Natural killer cell (primary cell): ENCODE data around the gene RAI14. TPM values are rescaled to one million over a fixed set of nuclear protein-coding genes. Genes with fewer than 3 reads are reported as not detected.

Source experiments
- ATAC-seq, 3 donors: fragments of 150-1000 bp in 2 of 3; fragments of 200-7000 bp in 1 of 3; cut with Tn5 transposase; 1 replicate in 1 of 3; 2 replicates in 2 of 3; pipeline ENCODE4 v1.10.0; 2021; ENCODE audit warnings: mild to moderate bottlenecking in 2 of 3, moderate library complexity in 2 of 3
- DNase-seq, 2 donors: peaks; one replicate each; pipeline versions ENCODE4 v3.0.0 to v3.0.0-alpha.2; 2013 to 2021; ENCODE audit warnings: mixed read lengths in 1 of 2
- H3K27ac ChIP-seq: one replicate; pipeline ENCODE4 v1.5.1; 2013; ENCODE audit warnings: mild to moderate bottlenecking, low read length
- H3K27me3 ChIP-seq: one replicate; pipeline ENCODE4 v1.6.1; 2013; ENCODE audit warnings: low read length; ENCODE audit not compliant: control insufficient read depth, insufficient read depth
- H3K36me3 ChIP-seq: one replicate; pipeline ENCODE4 v1.6.1; 2013; ENCODE audit warnings: low read length; ENCODE audit not compliant: control insufficient read depth, insufficient read depth
- H3K4me1 ChIP-seq: one replicate; pipeline ENCODE4 v1.6.1; 2013; ENCODE audit warnings: low read length; ENCODE audit not compliant: control insufficient read depth, insufficient read depth
- H3K4me3 ChIP-seq: one replicate; pipeline ENCODE4 v1.5.1; 2013; ENCODE audit warnings: low read length
- H3K9me3 ChIP-seq: one replicate; pipeline ENCODE4 v1.6.1; 2013; ENCODE audit warnings: low read length; ENCODE audit not compliant: control insufficient read depth, insufficient read depth
- H3K27ac Mint-ChIP-seq, 2 donors: one replicate each; pipeline ENCODE4 v1.8.0; 2022; ENCODE audit warnings: mild to moderate bottlenecking in 2 of 2, mixed read lengths in 2 of 2, moderate library complexity in 1 of 2
- H3K27me3 Mint-ChIP-seq, 2 donors: one replicate each; pipeline ENCODE4 v1.8.0; 2022; ENCODE audit warnings: low read depth in 2 of 2, mixed read lengths in 2 of 2
- H3K36me3 Mint-ChIP-seq: one replicate; pipeline ENCODE4 v1.8.0; 2022; ENCODE audit warnings: mixed read lengths
- H3K4me1 Mint-ChIP-seq, 2 donors: one replicate each; pipeline ENCODE4 v1.8.0; 2022; ENCODE audit warnings: mixed read lengths in 2 of 2
- H3K4me3 Mint-ChIP-seq: one replicate; pipeline ENCODE4 v1.8.0; 2022; ENCODE audit warnings: mild to moderate bottlenecking, moderate library complexity, mixed read lengths
- H3K9me3 Mint-ChIP-seq, 2 donors: one replicate each; pipeline ENCODE4 v1.8.0; 2022; ENCODE audit warnings: mixed read lengths in 2 of 2
- WGBS: methylation state at CpG from one replicate; pipeline ENCODE4 v1.1.7; 2013; ENCODE audit warnings: missing lambda C conversion rate; ENCODE audit not compliant: insufficient coverage; 5-methylcytosine and 5-hydroxymethylcytosine counted together
- intact Hi-C: fragments of 100-400 bp; cut with micrococcal nuclease; formaldehyde crosslinking; loops from one replicate; pipeline ENCODE4 v1.14.2; 2022
- total RNA-seq, 4 donors: library from RNA; stranded (reverse); fragments of 120-200 nt in 1 of 4; gene quantifications; one replicate each; pipeline versions ENCODE4 v1.2.3 to v1.2.4, GENCODE V29; 2013 to 2022
- TF ChIP-seq, protein P1 (sequence below): fragments of 200-600 bp; IDR thresholded peaks from one replicate; pipeline ENCODE4 v1.8.0; 2022; ENCODE audit warnings: antibody characterized with exemption

Gene RAI14
- total RNA-seq, 3 donors from 2014 or later (not counting 1 experiment from before 2014, with no cell fraction given) = 0.40 to 2.9 (median 2.8) TPM

DNA sequence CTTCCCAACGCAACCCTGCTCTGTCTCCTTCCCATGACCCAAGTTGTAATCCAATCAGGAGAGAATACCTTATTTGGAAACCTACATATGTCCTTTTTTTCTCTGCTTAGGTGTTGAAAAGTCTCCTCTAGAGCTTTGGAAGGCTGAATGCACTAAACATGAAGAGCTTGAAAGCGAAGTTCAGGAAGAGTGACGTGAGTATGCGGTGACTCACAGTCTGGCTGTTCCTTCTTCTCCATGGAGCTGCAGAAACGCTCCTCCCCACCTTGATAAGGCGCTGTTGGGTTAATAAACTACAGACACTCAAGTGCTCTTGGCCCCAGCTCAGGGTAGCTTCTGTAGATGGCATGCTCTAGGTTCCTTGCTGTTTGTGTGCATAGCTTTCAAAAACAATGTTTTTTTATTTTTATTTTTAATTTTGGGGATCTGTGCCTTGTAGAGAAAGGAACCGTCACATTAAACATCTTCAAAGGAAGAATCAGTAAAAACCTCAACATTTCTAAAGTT lies 30.7 kb downstream of the RAI14 start:
- TF ChIP-seq, protein P1, sequence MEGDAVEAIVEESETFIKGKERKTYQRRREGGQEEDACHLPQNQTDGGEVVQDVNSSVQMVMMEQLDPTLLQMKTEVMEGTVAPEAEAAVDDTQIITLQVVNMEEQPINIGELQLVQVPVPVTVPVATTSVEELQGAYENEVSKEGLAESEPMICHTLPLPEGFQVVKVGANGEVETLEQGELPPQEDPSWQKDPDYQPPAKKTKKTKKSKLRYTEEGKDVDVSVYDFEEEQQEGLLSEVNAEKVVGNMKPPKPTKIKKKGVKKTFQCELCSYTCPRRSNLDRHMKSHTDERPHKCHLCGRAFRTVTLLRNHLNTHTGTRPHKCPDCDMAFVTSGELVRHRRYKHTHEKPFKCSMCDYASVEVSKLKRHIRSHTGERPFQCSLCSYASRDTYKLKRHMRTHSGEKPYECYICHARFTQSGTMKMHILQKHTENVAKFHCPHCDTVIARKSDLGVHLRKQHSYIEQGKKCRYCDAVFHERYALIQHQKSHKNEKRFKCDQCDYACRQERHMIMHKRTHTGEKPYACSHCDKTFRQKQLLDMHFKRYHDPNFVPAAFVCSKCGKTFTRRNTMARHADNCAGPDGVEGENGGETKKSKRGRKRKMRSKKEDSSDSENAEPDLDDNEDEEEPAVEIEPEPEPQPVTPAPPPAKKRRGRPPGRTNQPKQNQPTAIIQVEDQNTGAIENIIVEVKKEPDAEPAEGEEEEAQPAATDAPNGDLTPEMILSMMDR = no peak
- no peaks in the 10 kb centered on the region for H3K27me3 ChIP-seq
- H3K27ac Mint-ChIP-seq = no peak overlapping the region
- H3K36me3 ChIP-seq = no peaks in the 10 kb centered on the region
- H3K4me3 ChIP-seq = no peak overlapping the region
- WGBS = 57% methylated on average over 6 of the region's 7 CpGs
- H3K4me1 ChIP-seq = no peaks in the 10 kb centered on the region
- peaks cover 4 to 7% of the 10 kb centered on the region in 2 donors for H3K27me3 Mint-ChIP-seq
- no peaks in the 10 kb centered on the region for H3K9me3 Mint-ChIP-seq
- no peak overlapping the region for H3K27ac ChIP-seq
- H3K4me1 Mint-ChIP-seq = no peaks in the 10 kb centered on the region
- intact Hi-C loops = no loop called here
- no peaks in the 10 kb centered on the region for H3K9me3 ChIP-seq
- DNase-seq (no peak), ATAC-seq (no peak)
- no peak overlapping the region for H3K4me3 Mint-ChIP-seq
- no peaks in the 10 kb centered on the region for H3K36me3 Mint-ChIP-seq

DNA sequence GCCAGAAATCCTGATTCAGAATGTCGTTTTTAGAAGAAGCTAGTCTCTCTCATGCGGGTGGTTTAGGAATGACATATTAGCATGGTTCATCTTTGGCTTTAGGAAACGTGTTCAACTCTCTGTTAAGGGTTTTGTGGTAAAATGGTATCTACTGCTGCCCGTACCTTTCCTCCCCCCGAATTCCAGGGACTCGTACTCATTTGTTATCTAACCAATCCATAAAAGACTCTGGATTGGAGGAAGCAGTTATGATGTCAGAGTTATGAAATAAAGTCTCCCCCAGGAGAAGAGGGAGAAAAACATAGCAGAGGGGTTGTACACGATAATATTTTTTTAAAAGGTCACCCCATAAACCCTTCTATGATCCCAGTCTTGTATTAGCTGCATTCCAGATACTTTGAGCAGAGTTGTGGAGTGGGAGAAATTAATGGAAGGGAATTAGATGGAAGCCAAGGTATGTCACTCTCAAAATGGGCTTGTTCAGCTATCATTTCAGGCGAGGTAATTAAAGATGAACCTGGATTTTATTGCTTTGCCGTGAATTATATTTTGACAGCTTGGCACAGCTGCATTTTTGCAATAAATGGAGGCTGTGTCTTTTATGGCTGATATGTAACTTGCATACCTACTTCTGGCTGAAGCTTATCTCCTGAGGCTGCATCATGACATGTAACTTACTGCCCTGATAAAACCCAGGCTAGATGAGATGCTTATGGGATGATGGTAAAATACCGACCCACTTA lies 31.3 kb downstream of the RAI14 start:
- no peak for ATAC-seq
- Histone ChIP-seq H3K9me3 (no peaks in the 10 kb centered on the region), H3K27ac (no peak overlapping the region), H3K36me3 (no peaks in the 10 kb centered on the region), H3K27me3 (no peaks in the 10 kb centered on the region), H3K4me1 (no peaks in the 10 kb centered on the region), H3K4me3 (no peak overlapping the region)
- 71% methylated on average over 6 of the region's 10 CpGs for WGBS
- intact Hi-C loops = no loop called here
- Mint-ChIP-seq H3K27me3 (peaks cover 4 to 7% of the 10 kb centered on the region in 2 donors), H3K9me3 (no peaks in the 10 kb centered on the region), H3K27ac (no peak overlapping the region), H3K36me3 (no peaks in the 10 kb centered on the region), H3K4me1 (no peaks in the 10 kb centered on the region), H3K4me3 (no peak overlapping the region)
- TF ChIP-seq, protein P1 = no peak
- no peak for DNase-seq

DNA sequence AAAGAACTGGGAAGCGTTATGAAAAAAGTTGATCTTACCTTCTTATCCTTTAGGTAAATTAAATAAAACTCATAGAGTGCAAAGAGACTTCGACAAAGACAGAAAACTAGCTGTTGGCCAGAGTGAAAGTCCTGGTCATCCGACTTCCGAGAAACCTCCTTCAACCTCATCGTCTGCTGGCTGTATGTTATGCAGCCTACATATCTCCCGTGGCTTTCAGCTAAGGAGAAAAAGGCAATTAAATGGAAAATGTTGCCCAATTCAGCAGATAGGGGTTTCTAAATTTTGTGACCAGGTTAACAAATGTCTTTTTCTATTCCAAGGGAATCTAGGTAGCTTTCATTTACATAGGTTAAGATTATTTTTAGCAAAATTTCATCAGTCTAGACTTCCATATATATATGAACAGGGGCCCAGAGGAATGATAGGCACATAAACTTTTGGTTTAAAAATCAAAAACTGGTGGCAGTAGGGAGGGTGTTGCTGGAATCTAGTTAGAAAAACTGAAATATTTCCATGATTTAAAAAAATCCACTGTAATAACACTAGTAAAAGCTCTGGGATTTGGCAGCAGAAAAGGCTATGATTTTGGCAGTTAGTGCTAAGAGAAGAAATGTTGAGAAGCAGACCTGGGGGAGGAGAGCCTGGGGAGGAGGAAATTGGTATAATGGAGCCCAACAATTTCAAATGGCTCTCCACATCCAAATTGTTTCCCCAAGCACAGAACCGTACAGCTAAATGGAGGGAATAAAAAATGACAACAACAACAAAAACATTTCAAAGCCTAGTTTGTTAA lies 32.1 kb downstream of the RAI14 start:
- Histone ChIP-seq H3K4me3 (no peak overlapping the region), H3K27me3 (no peaks in the 10 kb centered on the region), H3K36me3 (no peaks in the 10 kb centered on the region), H3K4me1 (no peaks in the 10 kb centered on the region), H3K9me3 (no peaks in the 10 kb centered on the region), H3K27ac (no peak overlapping the region)
- Mint-ChIP-seq H3K4me3 (no peak overlapping the region), H3K27ac (no peak overlapping the region), H3K4me1 (no peaks in the 10 kb centered on the region), H3K9me3 (no peaks in the 10 kb centered on the region), H3K27me3 (peaks cover 4 to 7% of the 10 kb centered on the region in 2 donors), H3K36me3 (no peaks in the 10 kb centered on the region)
- no peak for DNase-seq
- intact Hi-C loops = no loop called here
- WGBS = 90% methylated on average over 4 of the region's 7 CpGs
- TF ChIP-seq, protein P1 = no peak
- ATAC-seq = no peak
